HG03175 (cell line): ENCODE measurements around the gene PADI3.

Experiments
- ATAC-seq: cut with Tn5 transposase; IDR thresholded peaks from one replicate; pipeline ENCODE4 v1.9.1; 2021; ENCODE audit warnings: mild to moderate bottlenecking, moderate library complexity; ENCODE audit not compliant: unreplicated experiment

The PADI3 gene

GRCh38 chr1:17248781-17249180 lies at the start of gene PADI3:
Gene PADI3 (plus strand): TSS chr1:17249098. CDS start chr1:17249138, 40 bp downstream.
- no peak for ATAC-seq

GRCh38 chr1:17199267-17200044 lies 49.4 kb upstream of the PADI3 start:
- ATAC-seq, result no peak

GRCh38 chr1:17200246-17200645 lies 48.7 kb upstream of the PADI3 start:
- ATAC-seq, result no peak

GRCh38 chr1:17200756-17201155 lies 48.1 kb upstream of the PADI3 start:
- no peak for ATAC-seq

- no peak for ATAC-seq
Measured at GRCh38 chr1:17201201-17202021, 47.5 kb upstream of the PADI3 start.

GRCh38 chr1:17204546-17205440 lies 44.1 kb upstream of the PADI3 start, which contains the start of gene PADI1:
Gene PADI1 (plus strand): TSS chr1:17205128. CDS start chr1:17205218, 90 bp downstream.
- ATAC-seq, result no peak

- no peak for ATAC-seq
Measured at GRCh38 chr1:17205652-17206051, 43.2 kb upstream of the PADI3 start.

- no peak for ATAC-seq
Measured at GRCh38 chr1:17206196-17206595, 42.7 kb upstream of the PADI3 start.

- peak; percentile 80 for ATAC-seq
Measured at GRCh38 chr1:17207046-17207445, 41.9 kb upstream of the PADI3 start.

- no peak for ATAC-seq
Measured at GRCh38 chr1:17207540-17207939, 41.4 kb upstream of the PADI3 start.

- ATAC-seq, result no peak
Measured at GRCh38 chr1:17207966-17208418, 40.9 kb upstream of the PADI3 start.

GRCh38 chr1:17208546-17208945 lies 40.4 kb upstream of the PADI3 start:
- ATAC-seq, result no peak

GRCh38 chr1:17209430-17209829 lies 39.5 kb upstream of the PADI3 start:
- no peak for ATAC-seq

GRCh38 chr1:17210176-17210575 lies 38.7 kb upstream of the PADI3 start:
- no peak for ATAC-seq

GRCh38 chr1:17211377-17211776 lies 37.5 kb upstream of the PADI3 start:
- no peak for ATAC-seq

GRCh38 chr1:17212009-17212408 lies 36.9 kb upstream of the PADI3 start:
- ATAC-seq, result no peak

- no peak for ATAC-seq
Measured at GRCh38 chr1:17212487-17213121, 36.3 kb upstream of the PADI3 start.

- no peak for ATAC-seq
Measured at GRCh38 chr1:17213148-17213781, 35.6 kb upstream of the PADI3 start.

- ATAC-seq, result no peak
Measured at GRCh38 chr1:17213782-17214148, 35.1 kb upstream of the PADI3 start.
